KMS-11 (cell line): ENCODE results near the gene CASP7.

Experiments used
- H2AFZ ChIP-seq: fragments of 200-600 bp; sonication (generic); 2 replicates; pipeline ENCODE4 v1.6.1; 2016; ENCODE audit warnings: antibody characterized with exemption, mixed run types, low read depth
- H3K27ac ChIP-seq: fragments of 200-600 bp; sonication (generic); 2 replicates; pipeline ENCODE4 v1.6.1; 2016; ENCODE audit warnings: mild to moderate bottlenecking, mixed run types
- H3K27me3 ChIP-seq: fragments of 200-600 bp; sonication (generic); 2 replicates; pipeline ENCODE4 v1.6.1; 2017; ENCODE audit warnings: mild to moderate bottlenecking, low read depth, mixed run types, moderate library complexity; ENCODE audit not compliant: insufficient read depth
- H3K36me3 ChIP-seq: fragments of 200-600 bp; sonication (generic); 2 replicates; pipeline ENCODE4 v1.6.1; 2017; ENCODE audit warnings: mild to moderate bottlenecking, mixed run types; ENCODE audit not compliant: insufficient read depth
- H3K4me1 ChIP-seq: fragments of 200-600 bp; sonication (generic); 2 replicates; pipeline ENCODE4 v1.6.1; 2016; ENCODE audit warnings: mild to moderate bottlenecking, low read depth, mixed run types; ENCODE audit not compliant: poor library complexity, severe bottlenecking
- H3K4me2 ChIP-seq: fragments of 200-600 bp; sonication (generic); 2 replicates; pipeline ENCODE4 v1.7.0; 2016; ENCODE audit warnings: mild to moderate bottlenecking, mixed run types
- H3K4me3 ChIP-seq: fragments of 200-600 bp; sonication (generic); IDR thresholded peaks from 2 replicates; pipeline ENCODE4 v1.6.1; 2017; ENCODE audit warnings: low read depth, low read length, mixed read lengths; ENCODE audit not compliant: insufficient read depth
- H3K79me2 ChIP-seq: fragments of 200-600 bp; sonication (generic); 2 replicates; pipeline ENCODE4 v1.6.1; 2016; ENCODE audit warnings: low read depth, mixed run types; ENCODE audit not compliant: insufficient read depth
- H3K9ac ChIP-seq: fragments of 200-600 bp; sonication (generic); 2 replicates; pipeline ENCODE4 v1.6.1; 2016; ENCODE audit warnings: mild to moderate bottlenecking, mixed run types
- H4K20me1 ChIP-seq: fragments of 200-600 bp; sonication (generic); 2 replicates; pipeline ENCODE4 v1.6.1; 2016; ENCODE audit warnings: mild to moderate bottlenecking, mixed run types; ENCODE audit not compliant: insufficient read depth
- CTCF ChIP-seq: fragments of 200-600 bp; sonication (generic); conservative IDR thresholded peaks from 2 replicates; pipeline ENCODE4 v1.6.1; 2017; ENCODE audit warnings: low read depth, mild to moderate bottlenecking, antibody characterized with exemption, low read length, moderate library complexity, mixed read lengths

CASP7 gene

DNA sequence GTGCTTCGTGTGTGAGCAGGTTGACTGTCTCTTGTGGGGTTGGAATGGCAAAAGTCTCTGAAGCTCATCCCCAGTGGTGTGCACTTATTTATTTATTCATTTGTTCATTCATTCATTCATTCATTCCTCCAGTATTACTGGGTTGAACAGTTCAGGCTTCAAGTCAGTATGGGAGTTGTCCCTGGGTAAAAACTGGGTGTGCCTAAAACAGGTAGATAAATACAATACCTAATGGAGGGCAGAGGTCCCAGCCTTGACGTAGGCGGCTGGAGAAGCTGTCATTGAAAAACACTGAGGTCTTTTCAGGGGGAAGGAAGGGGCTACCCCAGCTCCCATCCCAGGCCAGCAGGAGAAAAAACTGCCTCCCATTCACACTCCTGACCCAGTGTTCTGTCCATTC lies 11.0 kb downstream of the CASP7 start:
- Histone ChIP-seq H3K4me2 (no peak overlapping the region), H3K9ac (no peak overlapping the region), H2AFZ (no peak overlapping the region), H3K79me2 (peaks cover 45% of the 10 kb centered on the region), H3K36me3 (peaks cover 4% of the 10 kb centered on the region; the same call in 1 of the 2 replicates), H3K27me3 (no peaks in the 10 kb centered on the region), H3K4me1 (peaks cover 29% of the 10 kb centered on the region), H3K4me3 (no peak overlapping the region), H4K20me1 (no peaks in the 10 kb centered on the region), H3K27ac (no peak overlapping the region)
- TF ChIP-seq CTCF: no peak

- Histone ChIP-seq H3K4me1 (peaks cover 29% of the 10 kb centered on the region), H3K27me3 (no peaks in the 10 kb centered on the region), H3K36me3 (peaks cover 4% of the 10 kb centered on the region; the same call in 1 of the 2 replicates), H2AFZ (no peak overlapping the region), H3K79me2 (peaks cover 38% of the 10 kb centered on the region), H3K4me3 (no peak overlapping the region), H3K27ac (no peak overlapping the region), H3K4me2 (no peak overlapping the region), H4K20me1 (no peaks in the 10 kb centered on the region), H3K9ac (no peak overlapping the region)
- TF ChIP-seq CTCF: no peak
Measured at GRCh38 chr10:113691381-113691780, 11.7 kb downstream of the CASP7 start.

- Histone ChIP-seq H3K9ac (no peak overlapping the region), H3K36me3 (peaks cover 4% of the 10 kb centered on the region; the same call in 1 of the 2 replicates), H3K79me2 (peaks cover 29% of the 10 kb centered on the region), H4K20me1 (no peaks in the 10 kb centered on the region), H2AFZ (no peak overlapping the region), H3K4me2 (no peak overlapping the region), H3K4me3 (no peak overlapping the region), H3K4me1 (peaks cover 29% of the 10 kb centered on the region), H3K27me3 (no peaks in the 10 kb centered on the region), H3K27ac (no peak overlapping the region)
- no peak for TF ChIP-seq CTCF
Measured at GRCh38 chr10:113692271-113692670, 12.6 kb downstream of the CASP7 start.

GRCh38 chr10:113693348-113693747 lies 13.6 kb downstream of the CASP7 start:
- H3K4me2 ChIP-seq: no peak overlapping the region
- no peak for TF ChIP-seq CTCF

More at GRCh38 chr10:113693348-113693747, 13.6 kb downstream of the CASP7 start:
- Histone ChIP-seq H2AFZ (no peak overlapping the region), H4K20me1 (no peaks in the 10 kb centered on the region), H3K4me3 (no peak overlapping the region), H3K27ac (no peak overlapping the region), H3K4me1 (peaks cover 29% of the 10 kb centered on the region), H3K9ac (no peak overlapping the region), H3K27me3 (no peaks in the 10 kb centered on the region), H3K79me2 (peaks cover 24% of the 10 kb centered on the region; the same call in 1 of the 2 replicates), H3K36me3 (peaks cover 4% of the 10 kb centered on the region; the same call in 1 of the 2 replicates)
